SK-N-SH (cell line): ENCODE results near the gene RHOA.

Experiments used
- CHD2 ChIP-seq: fragments of 150-350 bp; IDR thresholded peaks from 2 replicates; pipeline ENCODE4 v1.6.1; 2018; ENCODE audit warnings: low read length; ENCODE audit not compliant: partially characterized antibody
- FOXM1 ChIP-seq: IDR thresholded peaks from 2 replicates; pipeline ENCODE4 v1.4.0; 2012; ENCODE audit warnings: low read depth, mild to moderate bottlenecking
- MXI1 ChIP-seq: IDR thresholded peaks from 2 replicates; pipeline ENCODE4 v1.6.1; 2012; ENCODE audit warnings: mild to moderate bottlenecking, low read depth, low read length, improper control_type of control experiment
- NFIC ChIP-seq: IDR thresholded peaks from 2 replicates; pipeline ENCODE4 v1.4.0; 2012; ENCODE audit warnings: borderline replicate concordance
- SIN3A ChIP-seq: IDR thresholded peaks from 2 replicates; pipeline ENCODE4 v1.6.1; 2012; ENCODE audit warnings: low read depth, mild to moderate bottlenecking, low read length, moderate library complexity, borderline replicate concordance
- TF ChIP-seq, protein P1 (sequence below): IDR thresholded peaks from 2 replicates; pipeline ENCODE4 v1.4.0; 2012; ENCODE audit warnings: low read depth
- TF ChIP-seq, protein P2 (sequence below): IDR thresholded peaks from 2 replicates; pipeline ENCODE4 v1.4.0; 2012; ENCODE audit warnings: low read depth, borderline replicate concordance
- TF ChIP-seq, protein P3 (sequence below): fragments of 200-600 bp; sonication (generic); IDR thresholded peaks from 2 replicates; pipeline ENCODE4 v1.6.1; 2017; ENCODE audit warnings: antibody characterized with exemption, mild to moderate bottlenecking, moderate library complexity
- TF ChIP-seq, protein P4 (sequence below): IDR thresholded peaks from 2 replicates; pipeline ENCODE4 v1.6.1; 2012; ENCODE audit warnings: mild to moderate bottlenecking, low read depth, low read length, moderate library complexity
- TF ChIP-seq, protein P5 (sequence below): fragments of 150-350 bp; IDR thresholded peaks from 2 replicates; pipeline ENCODE4 v1.6.1; 2016; ENCODE audit warnings: mild to moderate bottlenecking, low read depth, low read length

DNA sequence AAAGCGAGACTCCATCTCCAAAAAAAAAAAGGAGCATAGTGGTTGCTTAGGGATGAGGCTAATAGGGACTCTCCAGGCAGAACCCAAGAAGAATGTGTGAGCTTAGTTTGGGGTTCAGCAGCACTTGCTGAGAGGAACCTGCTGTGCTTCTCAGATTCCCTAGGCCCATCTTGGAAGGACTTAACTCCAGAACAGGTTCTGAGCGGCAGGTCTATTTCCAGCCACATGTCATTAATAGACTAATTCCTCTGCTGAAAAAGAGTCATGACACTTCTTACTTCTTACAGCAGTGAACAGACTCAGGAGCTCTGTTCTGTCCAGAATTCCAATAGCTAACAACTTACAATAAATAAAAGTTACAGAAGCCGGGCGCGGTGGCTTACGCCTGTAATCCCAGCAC is 22.5 kb downstream of the RHOA start:
- TF ChIP-seq, protein P1, sequence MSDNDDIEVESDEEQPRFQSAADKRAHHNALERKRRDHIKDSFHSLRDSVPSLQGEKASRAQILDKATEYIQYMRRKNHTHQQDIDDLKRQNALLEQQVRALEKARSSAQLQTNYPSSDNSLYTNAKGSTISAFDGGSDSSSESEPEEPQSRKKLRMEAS: no peak
- no peak for TF ChIP-seq CHD2
- no peak for TF ChIP-seq MXI1
- TF ChIP-seq, protein P2, sequence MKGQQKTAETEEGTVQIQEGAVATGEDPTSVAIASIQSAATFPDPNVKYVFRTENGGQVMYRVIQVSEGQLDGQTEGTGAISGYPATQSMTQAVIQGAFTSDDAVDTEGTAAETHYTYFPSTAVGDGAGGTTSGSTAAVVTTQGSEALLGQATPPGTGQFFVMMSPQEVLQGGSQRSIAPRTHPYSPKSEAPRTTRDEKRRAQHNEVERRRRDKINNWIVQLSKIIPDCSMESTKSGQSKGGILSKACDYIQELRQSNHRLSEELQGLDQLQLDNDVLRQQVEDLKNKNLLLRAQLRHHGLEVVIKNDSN: no peak
- TF ChIP-seq, protein P3, sequence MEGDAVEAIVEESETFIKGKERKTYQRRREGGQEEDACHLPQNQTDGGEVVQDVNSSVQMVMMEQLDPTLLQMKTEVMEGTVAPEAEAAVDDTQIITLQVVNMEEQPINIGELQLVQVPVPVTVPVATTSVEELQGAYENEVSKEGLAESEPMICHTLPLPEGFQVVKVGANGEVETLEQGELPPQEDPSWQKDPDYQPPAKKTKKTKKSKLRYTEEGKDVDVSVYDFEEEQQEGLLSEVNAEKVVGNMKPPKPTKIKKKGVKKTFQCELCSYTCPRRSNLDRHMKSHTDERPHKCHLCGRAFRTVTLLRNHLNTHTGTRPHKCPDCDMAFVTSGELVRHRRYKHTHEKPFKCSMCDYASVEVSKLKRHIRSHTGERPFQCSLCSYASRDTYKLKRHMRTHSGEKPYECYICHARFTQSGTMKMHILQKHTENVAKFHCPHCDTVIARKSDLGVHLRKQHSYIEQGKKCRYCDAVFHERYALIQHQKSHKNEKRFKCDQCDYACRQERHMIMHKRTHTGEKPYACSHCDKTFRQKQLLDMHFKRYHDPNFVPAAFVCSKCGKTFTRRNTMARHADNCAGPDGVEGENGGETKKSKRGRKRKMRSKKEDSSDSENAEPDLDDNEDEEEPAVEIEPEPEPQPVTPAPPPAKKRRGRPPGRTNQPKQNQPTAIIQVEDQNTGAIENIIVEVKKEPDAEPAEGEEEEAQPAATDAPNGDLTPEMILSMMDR: no peak
- no peak for TF ChIP-seq NFIC
- no peak for TF ChIP-seq FOXM1
- TF ChIP-seq SIN3A: no peak
- TF ChIP-seq, protein P4, sequence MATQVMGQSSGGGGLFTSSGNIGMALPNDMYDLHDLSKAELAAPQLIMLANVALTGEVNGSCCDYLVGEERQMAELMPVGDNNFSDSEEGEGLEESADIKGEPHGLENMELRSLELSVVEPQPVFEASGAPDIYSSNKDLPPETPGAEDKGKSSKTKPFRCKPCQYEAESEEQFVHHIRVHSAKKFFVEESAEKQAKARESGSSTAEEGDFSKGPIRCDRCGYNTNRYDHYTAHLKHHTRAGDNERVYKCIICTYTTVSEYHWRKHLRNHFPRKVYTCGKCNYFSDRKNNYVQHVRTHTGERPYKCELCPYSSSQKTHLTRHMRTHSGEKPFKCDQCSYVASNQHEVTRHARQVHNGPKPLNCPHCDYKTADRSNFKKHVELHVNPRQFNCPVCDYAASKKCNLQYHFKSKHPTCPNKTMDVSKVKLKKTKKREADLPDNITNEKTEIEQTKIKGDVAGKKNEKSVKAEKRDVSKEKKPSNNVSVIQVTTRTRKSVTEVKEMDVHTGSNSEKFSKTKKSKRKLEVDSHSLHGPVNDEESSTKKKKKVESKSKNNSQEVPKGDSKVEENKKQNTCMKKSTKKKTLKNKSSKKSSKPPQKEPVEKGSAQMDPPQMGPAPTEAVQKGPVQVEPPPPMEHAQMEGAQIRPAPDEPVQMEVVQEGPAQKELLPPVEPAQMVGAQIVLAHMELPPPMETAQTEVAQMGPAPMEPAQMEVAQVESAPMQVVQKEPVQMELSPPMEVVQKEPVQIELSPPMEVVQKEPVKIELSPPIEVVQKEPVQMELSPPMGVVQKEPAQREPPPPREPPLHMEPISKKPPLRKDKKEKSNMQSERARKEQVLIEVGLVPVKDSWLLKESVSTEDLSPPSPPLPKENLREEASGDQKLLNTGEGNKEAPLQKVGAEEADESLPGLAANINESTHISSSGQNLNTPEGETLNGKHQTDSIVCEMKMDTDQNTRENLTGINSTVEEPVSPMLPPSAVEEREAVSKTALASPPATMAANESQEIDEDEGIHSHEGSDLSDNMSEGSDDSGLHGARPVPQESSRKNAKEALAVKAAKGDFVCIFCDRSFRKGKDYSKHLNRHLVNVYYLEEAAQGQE: no peak
- TF ChIP-seq, protein P5, sequence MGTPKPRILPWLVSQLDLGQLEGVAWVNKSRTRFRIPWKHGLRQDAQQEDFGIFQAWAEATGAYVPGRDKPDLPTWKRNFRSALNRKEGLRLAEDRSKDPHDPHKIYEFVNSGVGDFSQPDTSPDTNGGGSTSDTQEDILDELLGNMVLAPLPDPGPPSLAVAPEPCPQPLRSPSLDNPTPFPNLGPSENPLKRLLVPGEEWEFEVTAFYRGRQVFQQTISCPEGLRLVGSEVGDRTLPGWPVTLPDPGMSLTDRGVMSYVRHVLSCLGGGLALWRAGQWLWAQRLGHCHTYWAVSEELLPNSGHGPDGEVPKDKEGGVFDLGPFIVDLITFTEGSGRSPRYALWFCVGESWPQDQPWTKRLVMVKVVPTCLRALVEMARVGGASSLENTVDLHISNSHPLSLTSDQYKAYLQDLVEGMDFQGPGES: no peak
